Activated CD4-positive, alpha-beta T cell treated with anti-CD3 and anti-CD28 coated beads, Interleukin-2, Interleukin-4, amounts not matched to agents 100 ng/mL and 50 ng/mL, durations not matched to agents 16 hours and 8 hours (primary cell): ENCODE data around the gene GATB.
A peak's percentile ranks its signal among the peaks of the same experiment; 100 is the strongest.
"Not testable (repeated sequence)": the region's sequence is repeated elsewhere in the genome, so short reads cannot be mapped to it uniquely, and the experiment has no call there.

ENCODE experiments used
- DNase-seq: peaks from one replicate; pipeline ENCODE4 v3.0.0-alpha.2; 2020; ENCODE audit warnings: low spot score

The GATB gene

GRCh38 chr4:151784706-151785105 is 23.9 kb upstream of the GATB start:
- no peak for DNase-seq

- DNase-seq: no peak
These were observed 23.1 kb upstream of the GATB start for GRCh38 chr4:151783867-151784266.

- no peak for DNase-seq
These were observed 21.5 kb upstream of the GATB start for GRCh38 chr4:151782296-151782695.

DNA sequence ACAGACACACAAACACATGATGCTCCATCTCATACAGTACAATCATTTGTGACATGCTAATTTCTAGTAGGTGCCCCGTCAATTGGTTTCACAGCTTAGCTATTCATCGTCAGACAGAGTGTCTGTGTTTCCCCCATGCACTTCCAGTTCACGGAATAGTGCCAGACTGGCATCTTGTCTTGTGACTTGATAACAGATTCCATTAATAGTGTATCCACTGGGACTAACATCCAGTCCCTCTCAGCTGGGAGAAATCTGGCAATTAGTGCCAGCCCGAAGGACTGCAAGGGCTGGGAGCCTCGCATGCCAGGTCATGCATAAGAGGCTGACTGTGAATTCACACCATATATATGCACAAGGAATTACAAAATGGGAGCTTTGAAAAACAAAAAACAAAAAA is 20.2 kb upstream of the GATB start:
- no peak for DNase-seq

- DNase-seq: no peak
These were observed 16.7 kb upstream of the GATB start for GRCh38 chr4:151777471-151777870.

DNA sequence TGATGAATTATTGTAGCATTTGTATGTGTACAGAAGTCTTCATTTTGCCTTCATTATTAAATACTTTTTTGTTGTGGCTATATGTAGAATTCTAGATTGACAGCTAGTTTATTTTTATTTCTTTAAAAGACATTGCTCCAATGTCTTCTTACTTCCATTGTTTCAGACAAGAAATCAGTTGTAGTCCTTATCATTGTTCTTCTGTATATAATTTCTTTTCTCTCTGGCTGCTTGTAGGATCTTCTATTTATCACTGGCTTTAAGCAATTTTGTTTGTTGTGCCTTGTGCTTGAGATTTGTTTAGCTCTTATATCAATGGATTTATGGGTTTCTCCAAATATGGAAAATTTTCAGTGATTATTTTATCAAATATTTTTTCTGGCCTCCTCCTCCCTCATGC is 13.5 kb upstream of the GATB start:
- DNase-seq: no peak

- DNase-seq: no peak
These were observed 11.5 kb upstream of the GATB start for GRCh38 chr4:151772274-151772673.

DNA sequence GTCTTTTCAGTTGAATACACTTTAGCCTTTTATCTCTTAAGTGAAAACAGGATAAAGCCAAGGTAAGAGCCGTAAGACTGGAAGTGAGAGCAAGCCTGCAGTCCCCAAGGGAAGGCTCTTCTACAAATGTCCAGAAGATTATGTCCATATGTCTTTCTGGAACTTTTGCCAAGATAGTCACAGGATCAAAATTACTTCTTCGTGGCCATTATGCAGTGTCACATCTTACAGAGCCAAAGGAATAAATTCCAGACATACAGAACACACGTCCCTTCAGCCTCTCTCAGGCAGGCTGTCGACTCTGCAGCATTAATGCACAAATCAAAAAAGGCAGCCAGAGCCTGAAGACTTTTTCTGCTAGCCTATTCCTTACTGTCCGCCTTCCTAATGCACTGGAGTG is 10.9 kb upstream of the GATB start:
- DNase-seq: no peak

DNA sequence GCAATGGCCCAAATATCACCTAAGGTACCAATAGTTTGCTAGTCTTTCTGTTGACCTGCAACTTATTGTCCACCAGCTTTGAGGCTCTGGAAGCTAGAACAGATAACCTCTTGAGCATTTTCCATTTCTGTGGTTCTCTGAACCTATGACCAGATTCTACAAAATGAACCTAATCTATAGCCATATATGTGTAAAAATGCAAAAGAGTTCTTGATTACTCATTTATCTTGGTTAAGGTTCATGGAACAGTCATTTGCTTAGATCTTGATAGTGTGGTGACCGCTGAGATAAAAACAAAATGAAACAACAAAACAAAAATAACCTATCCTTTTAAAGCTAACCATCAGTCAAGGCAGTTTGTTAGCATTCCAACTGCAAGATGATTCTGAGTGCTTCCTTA is 9.3 kb upstream of the GATB start:
- DNase-seq: no peak

GRCh38 chr4:151768835-151769234 is 8.0 kb upstream of the GATB start:
- no peak for DNase-seq

GRCh38 chr4:151766691-151767090 is 5.9 kb upstream of the GATB start:
- DNase-seq: no peak

- DNase-seq: no peak
These were observed 805 bp downstream of the GATB start for GRCh38 chr4:151760002-151760401.

DNA sequence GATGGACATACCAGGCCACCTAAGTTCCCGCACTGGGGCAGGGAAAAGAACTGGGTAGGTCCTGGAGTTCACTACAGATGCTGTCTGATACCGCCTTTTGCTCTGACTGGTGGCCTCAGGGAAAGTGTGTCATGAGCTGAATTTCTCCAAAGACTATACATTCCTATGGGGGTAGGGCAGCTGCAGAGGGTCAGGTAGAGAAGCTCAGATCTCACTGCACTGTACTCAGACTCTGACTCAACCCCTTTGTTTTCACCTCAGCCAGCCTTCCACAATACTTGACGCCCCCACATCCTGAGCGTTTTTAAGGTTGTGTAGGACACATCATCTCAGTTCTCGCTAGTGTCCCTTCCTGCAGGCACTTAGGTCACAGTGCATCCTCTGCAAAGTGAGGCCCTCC is 7.8 kb downstream of the GATB start:
- peak; percentile 11 for DNase-seq

DNA sequence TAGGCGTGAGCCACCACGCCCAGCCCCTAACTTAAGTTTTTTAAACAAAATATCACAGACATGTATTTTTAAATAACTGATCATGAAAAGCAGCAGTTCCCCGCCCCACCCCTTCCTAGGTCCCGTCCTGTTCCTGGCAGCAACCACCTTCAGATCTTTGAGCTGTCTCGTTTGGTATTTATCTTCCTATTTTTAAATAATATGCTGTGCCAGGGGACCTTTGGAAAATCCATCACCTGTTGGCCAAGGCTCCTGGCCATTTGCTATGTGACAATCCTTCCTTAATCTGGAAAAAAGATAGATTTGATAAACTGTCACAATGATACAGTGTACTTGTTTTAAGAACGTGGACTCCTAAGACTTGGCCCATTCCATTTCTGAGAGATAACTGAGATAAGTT is 10.7 kb downstream of the GATB start:
- no peak for DNase-seq

GRCh38 chr4:151745481-151746231 is 15.2 kb downstream of the GATB start:
- no peak for DNase-seq

DNA sequence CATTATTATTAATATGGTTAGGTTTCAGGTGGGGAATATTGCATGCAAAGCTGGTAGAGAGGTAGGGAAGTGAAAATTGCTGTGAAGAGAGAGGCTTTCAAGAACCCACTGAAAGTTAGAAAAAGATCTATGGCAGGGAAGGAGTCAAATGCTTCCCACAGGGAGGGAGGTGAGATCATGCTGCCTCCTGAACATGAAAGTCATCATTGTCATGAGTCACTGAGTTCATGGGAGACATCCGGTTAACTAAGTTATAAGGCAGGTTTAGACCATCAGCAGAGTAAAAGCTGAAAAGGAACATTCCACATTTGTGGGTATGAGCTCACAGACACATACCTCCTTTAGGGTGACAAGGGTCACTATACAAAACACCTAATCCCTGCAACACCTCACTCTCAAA is 16.2 kb downstream of the GATB start:
- peak; percentile 20 for DNase-seq

DNA sequence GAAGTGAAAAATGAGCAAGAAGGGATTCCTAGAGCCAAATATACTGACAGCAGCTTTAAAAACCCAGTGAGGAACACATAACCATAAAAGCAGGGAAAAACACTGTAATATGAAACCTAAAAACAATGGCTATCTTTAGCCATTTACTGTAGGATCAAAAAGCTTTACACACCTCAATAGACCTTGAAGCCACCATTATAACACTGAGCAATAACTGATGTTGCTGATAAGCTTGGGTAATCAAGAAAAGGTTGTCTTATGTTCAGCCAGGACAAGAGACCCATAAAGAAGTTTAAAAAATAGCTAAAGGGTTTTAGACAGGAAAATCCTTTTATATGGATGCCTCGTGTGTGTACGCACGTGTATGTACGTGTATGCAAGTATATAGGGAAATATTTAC is 16.9 kb downstream of the GATB start:
- no peak for DNase-seq

DNA sequence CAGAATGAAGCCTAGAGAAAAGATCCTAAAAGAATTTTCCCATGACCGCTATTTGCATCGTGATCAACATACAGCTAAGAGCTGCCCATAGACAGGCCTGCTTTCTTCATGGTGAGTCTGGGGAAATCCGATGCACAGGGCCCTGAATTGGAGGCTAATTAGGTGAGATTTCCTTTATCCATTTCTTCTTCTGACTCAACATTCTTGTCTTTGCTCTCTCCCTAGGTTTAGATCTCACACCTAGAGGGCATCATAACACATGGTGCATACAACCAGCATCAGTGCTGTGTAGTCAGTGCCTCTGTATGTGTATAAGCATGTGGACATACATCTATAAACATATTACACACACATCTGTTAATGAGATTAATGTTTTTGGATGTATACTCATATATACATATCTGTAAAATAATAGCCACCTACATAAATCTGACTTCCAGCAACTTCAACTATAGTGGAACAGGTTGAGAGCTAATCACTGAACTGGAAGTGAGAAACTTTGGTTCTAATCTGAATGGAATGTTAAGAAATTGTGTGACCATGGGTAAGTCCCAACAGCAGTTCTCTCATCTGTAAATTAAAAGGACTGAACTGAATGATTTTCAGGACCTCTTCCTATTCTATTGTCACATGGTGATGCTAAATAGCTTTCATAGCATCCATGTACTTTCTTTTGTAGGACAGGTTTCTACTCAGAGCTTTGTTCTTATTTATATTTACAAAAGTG is 17.5 kb downstream of the GATB start:
- no peak for DNase-seq

- DNase-seq: no peak
These were observed 21.9 kb downstream of the GATB start for GRCh38 chr4:151738720-151739517.

GRCh38 chr4:151736852-151737251 is 24.0 kb downstream of the GATB start:
- not testable (repeated sequence) for DNase-seq

GRCh38 chr4:151736361-151736760 is 24.4 kb downstream of the GATB start:
- no peak for DNase-seq

GRCh38 chr4:151731670-151732069 is 29.1 kb downstream of the GATB start:
- not testable (repeated sequence) for DNase-seq
